GM12865 (cell line): ENCODE measurements around the gene PITRM1.
A peak's percentile ranks its signal among the peaks of the same experiment; 100 is the strongest.
"Not testable (repeated sequence)": the region's sequence is repeated elsewhere in the genome, so short reads cannot be mapped to it uniquely, and the experiment has no call there.

Experiments
- DNase-seq: peaks from one replicate; pipeline ENCODE4 v3.0.0; 2010; ENCODE audit warnings: low read depth
- H3K4me3 ChIP-seq: 2 replicates; pipeline ENCODE4 v1.5.1; 2011; ENCODE audit warnings: mild to moderate bottlenecking, low read depth, low read length, control low read depth
- CTCF ChIP-seq: IDR thresholded peaks from 2 replicates; pipeline ENCODE4 v1.5.1; 2011; ENCODE audit warnings: low read length, control low read depth, low read depth, inconsistent platforms; ENCODE audit not compliant: insufficient read depth; ENCODE audit errors: missing control alignments

PITRM1 gene

GRCh38 chr10:3172446-3173170 is at the start of gene PITRM1:
PITRM1 (minus strand) TSS chr10:3172782; CDS start chr10:3172772, 10 bp downstream.
- peak; percentile 100 for DNase-seq
- TF ChIP-seq CTCF: no peak
- peak within 1 kb of the TSS; percentile 77 for H3K4me3 ChIP-seq

GRCh38 chr10:3222068-3222467 is 49.5 kb upstream of the PITRM1 start:
- DNase-seq: peak; percentile 20
- H3K4me3 ChIP-seq: no peak overlapping the region
- peak; percentile 13 for TF ChIP-seq CTCF

GRCh38 chr10:3221601-3222000 is 49.0 kb upstream of the PITRM1 start:
- H3K4me3 ChIP-seq, DNase-seq: not testable (repeated sequence)

GRCh38 chr10:3220853-3221252 is 48.3 kb upstream of the PITRM1 start:
- no peak overlapping the region for H3K4me3 ChIP-seq
- no peak for TF ChIP-seq CTCF
- no peak for DNase-seq

GRCh38 chr10:3219021-3219628 is 46.5 kb upstream of the PITRM1 start:
- DNase-seq, H3K4me3 ChIP-seq: not testable (repeated sequence)

- TF ChIP-seq CTCF: no peak
- no peak overlapping the region for H3K4me3 ChIP-seq
- no peak for DNase-seq
These were observed 45.3 kb upstream of the PITRM1 start for GRCh38 chr10:3217853-3218252.

- H3K4me3 ChIP-seq: no peak overlapping the region
- TF ChIP-seq CTCF: no peak
- no peak for DNase-seq
These were observed 44.7 kb upstream of the PITRM1 start for GRCh38 chr10:3217301-3217700.
